ENCODE data around the gene HPS4.

- TF ChIP-seq CTCF (IDR thresholded peaks at IDR 0.05; ENCODE audit: low read depth, low read length, poor library complexity, severe bottlenecking) = no peak
- no peak for TF ChIP-seq EZH2phosphoT487 (IDR thresholded peaks at IDR 0.05; ENCODE audit: borderline replicate concordance, low read length)
Measured at GRCh38 chr22:26463101-26463661, 20.4 kb downstream of the HPS4 start.
